K562 (cell line): ENCODE results near the gene CCNB1IP1. TPM values are rescaled to one million over a fixed set of nuclear protein-coding genes. Genes with fewer than 3 reads are reported as not detected.

Experiments
- ATAC-seq: fragments of 200-7000 bp; cut with Tn5 transposase; 3 replicates; pipeline ENCODE4 v1.9.1; 2020; ENCODE audit warnings: moderate library complexity
- BruUV-seq: library from RNA; stranded (reverse); fragments of 400-500 nt; replicated peaks from 2 replicates; lab custom pipeline; 2021; lab: Mats Ljungman, UMichigan
- CTCF ChIA-PET: fragments of 300-600 bp; formaldehyde crosslinking; extraction: SDS; loops from one replicate; lab custom pipeline; 2021; ENCODE audit warnings: low intra/inter-chr PET ratio; lab: Yijun Ruan, JAX
- POLR2A ChIA-PET: fragments of 300-600, 350-650 bp; sonication (Branson Sonifier 250); formaldehyde crosslinking; extraction: SDS; loops from one replicate; lab custom pipeline; 2021; ENCODE audit warnings: antibody characterized with exemption, inconsistent platforms; lab: Yijun Ruan, JAX
- DNase-seq, 4 experiments: peaks; one replicate each; pipeline versions ENCODE4 v3.0.0 to v3.0.0-alpha.2; 2011 to 2018; ENCODE audit warnings: low spot score in 3 of 4, mixed read lengths in 3 of 4; ENCODE audit errors: extremely low read depth in 1 of 4
- FAIRE-seq: peaks from 2 replicates; lab custom pipeline; 2011; peaks lifted over from hg19 to GRCh38; lab: Jason Lieb, UNC
- H2AFZ ChIP-seq: 2 replicates; pipeline ENCODE4 v1.6.0; 2011; ENCODE audit warnings: low read depth, low read length, control low read depth, inconsistent platforms
- H3K27ac ChIP-seq: fragments of 200-600 bp; 3 replicates; pipeline ENCODE4 v1.8.0; 2011; ENCODE audit warnings: low read depth, mild to moderate bottlenecking, control low read depth, inconsistent platforms, low read length, moderate library complexity, mixed read lengths; ENCODE audit errors: extremely low read depth
- H3K27me3 ChIP-seq, 2 experiments: fragments of 300-600 bp in 1 of 2; 2 replicates in 1 of 2; 3 replicates in 1 of 2; pipeline versions ENCODE4 v1.6.0 to v1.8.0; 2011; ENCODE audit warnings: inconsistent platforms in 2 of 2, low read length in 2 of 2, mild to moderate bottlenecking in 1 of 2, mixed read lengths in 1 of 2, moderate library complexity in 1 of 2; ENCODE audit not compliant: control insufficient read depth in 2 of 2, insufficient read depth in 2 of 2
- H3K36me3 ChIP-seq: fragments of 300-600 bp; 3 replicates; pipeline ENCODE4 v1.8.0; 2011; ENCODE audit warnings: mild to moderate bottlenecking, low read length, inconsistent platforms; ENCODE audit not compliant: control insufficient read depth, insufficient read depth
- H3K4me1 ChIP-seq, 2 experiments: fragments of 200-600 bp in 1 of 2; replicated peaks in 1 of 2; 2 replicates in 1 of 2; 3 replicates in 1 of 2; pipeline versions ENCODE4 v1.5.1 to v1.8.0; 2011; ENCODE audit warnings: inconsistent platforms in 2 of 2, low read length in 2 of 2, mild to moderate bottlenecking in 1 of 2, mixed read lengths in 1 of 2, moderate library complexity in 1 of 2; ENCODE audit not compliant: control insufficient read depth in 2 of 2, insufficient read depth in 2 of 2
- H3K4me2 ChIP-seq: 2 replicates; pipeline ENCODE4 v1.6.1; 2011; ENCODE audit warnings: low read length, control low read depth, inconsistent platforms, mixed read lengths; ENCODE audit not compliant: insufficient read depth
- H3K4me3 ChIP-seq: fragments of 200-600 bp; sonication (generic), shearing (Covaris generic); 2 replicates; pipeline ENCODE4 v1.5.1; 2016; ENCODE audit warnings: control low read depth, inconsistent platforms
- H3K79me2 ChIP-seq: fragments of 200-600 bp; 3 replicates; pipeline ENCODE4 v1.8.0; 2011; ENCODE audit warnings: low read length, inconsistent platforms; ENCODE audit not compliant: control insufficient read depth, insufficient read depth
- H3K9ac ChIP-seq, 2 experiments: 2 replicates each; pipeline versions ENCODE4 v1.6.0 to v1.6.1; 2011; ENCODE audit warnings: low read depth in 2 of 2, low read length in 2 of 2, control low read depth in 1 of 2, inconsistent platforms in 1 of 2, mild to moderate bottlenecking in 1 of 2, mixed read lengths in 1 of 2; ENCODE audit not compliant: insufficient read depth in 1 of 2
- H3K9me1 ChIP-seq: one replicate; pipeline ENCODE4 v1.6.0; 2011; ENCODE audit warnings: inconsistent platforms, mild to moderate bottlenecking, low read length, moderate library complexity; ENCODE audit not compliant: control insufficient read depth, insufficient read depth
- H3K9me3 ChIP-seq: replicated peaks from 2 replicates; pipeline ENCODE4 v1.5.1; 2011; ENCODE audit warnings: low read depth, low read length, inconsistent platforms; ENCODE audit not compliant: control insufficient read depth, insufficient read depth
- H4K20me1 ChIP-seq: replicated peaks from 2 replicates; pipeline ENCODE4 v1.6.1; 2011; ENCODE audit warnings: low read length, inconsistent platforms, mixed read lengths; ENCODE audit not compliant: control insufficient read depth, insufficient read depth
- ATF1 ChIP-seq, 2 experiments: fragments of 450-650 bp in 1 of 2; IDR thresholded peaks; 2 replicates each; pipeline ENCODE4 v1.6.1; 2016; ENCODE audit warnings: missing compliant biosample characterization in 1 of 2, missing genetic modification characterization in 1 of 2
- EWSR1 ChIP-seq: fragments of 450-650 bp; IDR thresholded peaks from 2 replicates; pipeline ENCODE4 v1.6.1; 2018; ENCODE audit warnings: borderline replicate concordance, mild to moderate bottlenecking, low read depth, moderate library complexity; ENCODE audit not compliant: partially characterized antibody
- HDAC3 ChIP-seq: fragments of 450-650 bp; IDR thresholded peaks from 2 replicates; pipeline ENCODE4 v1.6.1; 2018; ENCODE audit warnings: borderline replicate concordance, mild to moderate bottlenecking, moderate library complexity; ENCODE audit not compliant: partially characterized antibody
- RAD21 ChIP-seq, 2 experiments: fragments of 250-450 bp in 1 of 2; fragments of 450-650 bp in 1 of 2; sonication (Bioruptor Pico) in 1 of 2; formaldehyde crosslinking in 1 of 2; IDR thresholded peaks in 1 of 2; conservative IDR thresholded peaks in 1 of 2; 2 replicates each; pipeline versions ENCODE4 v1.4.0 to v1.8.0; 2020 to 2022; ENCODE audit warnings: mild to moderate bottlenecking in 2 of 2, moderate library complexity in 1 of 2
- RAD51 ChIP-seq: fragments of 450-650 bp; IDR thresholded peaks from 2 replicates; pipeline ENCODE4 v1.7.1; 2016; ENCODE audit warnings: low read depth, mild to moderate bottlenecking, borderline replicate concordance
- SMC3 ChIP-seq: conservative IDR thresholded peaks from 2 replicates; pipeline ENCODE4 v1.6.1; 2011; ENCODE audit warnings: low read depth, low read length, improper control_type of control experiment; ENCODE audit not compliant: insufficient read depth
- WGBS: fragments of 100-300 bp; shearing (Covaris generic); methylation state at CpG from one replicate; pipeline ENCODE4 v1.1.6; 2016; ENCODE audit warnings: low coverage, mixed read lengths; ENCODE audit not compliant: insufficient coverage; ENCODE audit errors: missing lambda C conversion rate; 5-methylcytosine and 5-hydroxymethylcytosine counted together
- in situ Hi-C: fragments of 300-500 bp; cut with MboI; formaldehyde crosslinking; loops from 4 replicates; pipeline ENCODE4 v1.15.0; 2018; ENCODE audit warnings: inconsistent platforms, mixed read lengths
- intact Hi-C: fragments of 100-400 bp; cut with micrococcal nuclease; formaldehyde crosslinking; loops from 2 replicates; pipeline ENCODE4 v1.14.2; 2022
- polyA plus RNA-seq, 8 experiments: library from polyadenylated mRNA; depleted of rRNA in 4 of 8; stranded (reverse) in 5 of 8; unstranded in 3 of 8; fragments of >200 nt; fragmentation: Nextera tagmentation in 2 of 8; fragmentation: Illumina TruSeq in 1 of 8; extraction: Ambion mirVana in 2 of 8; extraction: Trizol in 1 of 8; gene quantifications; 2 replicates each; pipeline versions ENCODE4 v1.2.1 to v1.2.3, GENCODE V29; 2011 to 2014; ENCODE audit warnings: inconsistent platforms in 1 of 8, missing spikeins in 1 of 8
- total RNA-seq, 7 experiments: library from RNA; depleted of rRNA in 6 of 7; stranded (reverse); fragments of >200 nt in 6 of 7; fragmentation: Illumina TruSeq in 2 of 7; extraction: Trizol in 2 of 7; gene quantifications; 2 replicates each; pipeline versions ENCODE4 v1.2.1 to v1.2.3, GENCODE V29; 2011 to 2021; ENCODE audit warnings: low replicate concordance in 1 of 7
- TF ChIP-seq, protein P1 (sequence below), 3 experiments: IDR thresholded peaks in 2 of 3; conservative IDR thresholded peaks in 1 of 3; 2 replicates each; pipeline ENCODE4 v1.5.1; 2011 to 2012; ENCODE audit warnings: low read length in 3 of 3, mild to moderate bottlenecking in 3 of 3, control low read depth in 2 of 3, improper control_type of control experiment in 1 of 3, inconsistent platforms in 1 of 3, low read depth in 1 of 3, mixed read lengths in 1 of 3, moderate library complexity in 1 of 3; ENCODE audit not compliant: insufficient read depth in 2 of 3

The CCNB1IP1 gene
- total and polyA plus RNA-seq, 9 of the 15 experiments (the other 6 are each of a cell fraction or from before 2014, with no cell fraction given), result 51.8 to 152 (median 81.0) TPM

DNA sequence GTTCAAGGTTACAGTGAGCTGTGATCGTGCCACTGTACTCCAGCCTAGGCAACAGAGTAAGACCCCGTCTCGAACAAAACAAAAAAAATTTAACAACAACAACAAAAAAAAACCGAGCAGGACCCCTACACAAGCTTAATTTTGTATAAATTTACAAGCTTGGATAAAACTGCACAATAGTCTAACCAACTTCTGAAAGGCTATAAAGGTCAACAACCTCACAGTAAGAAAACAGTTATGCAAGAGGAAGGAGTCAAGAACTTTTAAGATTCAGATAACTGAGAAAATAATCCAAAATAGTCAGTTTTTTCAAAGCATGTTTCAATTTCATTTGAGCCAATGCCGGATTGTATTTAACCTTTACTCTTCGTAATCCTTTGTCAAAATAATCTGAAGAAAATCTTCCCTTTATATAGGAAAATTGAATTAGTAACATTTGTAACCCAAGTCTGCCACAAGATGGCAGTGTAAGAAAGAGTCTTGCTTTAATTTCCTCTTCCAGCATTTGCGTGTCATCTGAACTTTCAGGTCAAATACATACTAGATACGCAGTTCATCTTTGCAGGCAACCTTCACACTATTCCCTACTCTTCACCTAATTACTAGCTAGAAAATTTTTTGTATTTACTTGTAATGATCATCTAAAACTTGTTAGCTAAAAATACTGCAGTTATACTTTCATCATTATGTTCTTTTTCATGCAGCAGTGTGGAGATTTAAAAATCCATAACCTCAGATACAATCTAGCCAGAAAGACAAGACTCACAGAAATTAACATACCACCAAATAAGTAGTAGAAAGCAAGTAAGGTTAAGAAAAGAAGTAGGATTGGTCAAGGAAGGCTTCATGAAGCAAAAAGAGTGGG is 5.8 kb downstream of the CCNB1IP1 start:
- CTCF ChIA-PET, result interaction anchor here (0.8 to 3.1 kb wide), 4 partner anchors 24 to 282 kb away, joined by 3 to 43 read pairs (median 4); no protein-coding TSS in a partner anchor
- in situ Hi-C loops, result loop anchor here (5.0 kb wide), 1 partner anchor 285 kb away; no protein-coding TSS in a partner anchor
- H3K36me3 ChIP-seq, result peaks cover 78% of the 10 kb centered on the region
- TF ChIP-seq SMC3 (peak; percentile 45), ATF1 (CRISPR knock-in tag; IDR thresholded peaks at IDR 0.05) (no peak), ATF1 (tag; IDR thresholded peaks at IDR 0.05) (0 out of 2 replicates have a peak, but pooled peaks have one; percentile 23), RAD21 (CRISPR knock-in tag; conservative IDR thresholded peaks at IDR 0.05 in 1 of 2, IDR thresholded peaks at IDR 0.05 in 1 of 2) (peak; percentile 64 to 74), HDAC3 (no peak), EWSR1 (no peak), RAD51 (no peak)
- TF ChIP-seq, protein P1, sequence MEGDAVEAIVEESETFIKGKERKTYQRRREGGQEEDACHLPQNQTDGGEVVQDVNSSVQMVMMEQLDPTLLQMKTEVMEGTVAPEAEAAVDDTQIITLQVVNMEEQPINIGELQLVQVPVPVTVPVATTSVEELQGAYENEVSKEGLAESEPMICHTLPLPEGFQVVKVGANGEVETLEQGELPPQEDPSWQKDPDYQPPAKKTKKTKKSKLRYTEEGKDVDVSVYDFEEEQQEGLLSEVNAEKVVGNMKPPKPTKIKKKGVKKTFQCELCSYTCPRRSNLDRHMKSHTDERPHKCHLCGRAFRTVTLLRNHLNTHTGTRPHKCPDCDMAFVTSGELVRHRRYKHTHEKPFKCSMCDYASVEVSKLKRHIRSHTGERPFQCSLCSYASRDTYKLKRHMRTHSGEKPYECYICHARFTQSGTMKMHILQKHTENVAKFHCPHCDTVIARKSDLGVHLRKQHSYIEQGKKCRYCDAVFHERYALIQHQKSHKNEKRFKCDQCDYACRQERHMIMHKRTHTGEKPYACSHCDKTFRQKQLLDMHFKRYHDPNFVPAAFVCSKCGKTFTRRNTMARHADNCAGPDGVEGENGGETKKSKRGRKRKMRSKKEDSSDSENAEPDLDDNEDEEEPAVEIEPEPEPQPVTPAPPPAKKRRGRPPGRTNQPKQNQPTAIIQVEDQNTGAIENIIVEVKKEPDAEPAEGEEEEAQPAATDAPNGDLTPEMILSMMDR (IDR thresholded peaks at IDR 0.05 in 2 of 3, conservative IDR thresholded peaks at IDR 0.05 in 1 of 3; ENCODE audit: insufficient read depth in 2 of 3, low read depth in 1 of 3, low read length in 3 of 3), result peak; percentile 40 to 75 (median 47); a peak in 4 of 6 replicates

More for the DNA sequence above, 5.8 kb downstream of the CCNB1IP1 start:
- Histone ChIP-seq H3K9me1 (no peaks in the 10 kb centered on the region), H3K79me2 (peaks cover 86% of the 10 kb centered on the region), H4K20me1 (no peaks in the 10 kb centered on the region; the same call in 1 of the 2 replicates), H2AFZ (no peak overlapping the region), H3K4me2 (no peak overlapping the region), H3K27me3 (no peaks in the 10 kb centered on the region), H3K9ac (no peak overlapping the region; a peak in 1 of 4 replicates), H3K9me3 (no peaks in the 10 kb centered on the region; the same call in 1 of the 2 replicates), H3K27ac (no peak overlapping the region), H3K4me3 (no peak overlapping the region), H3K4me1 (peaks cover 0 to 14% of the 10 kb centered on the region in 2 experiments; a peak in 2 of 5 replicates)
- POLR2A ChIA-PET, result interaction anchor here (0.7 to 1.1 kb wide), 2 partner anchors 11 to 149 kb away, joined by 3 to 4 read pairs; no protein-coding TSS in a partner anchor
- intact Hi-C loops, result loop anchor here (1.0 to 5.0 kb wide), 3 partner anchors 16 to 282 kb away; partner anchors contain the start of genes PARP2 and TEP1
- no TSS peak for BruUV-seq
- FAIRE-seq, result peak; percentile 49
- peak in 2 of 4 experiments; percentile 27 to 72 for DNase-seq
- WGBS, result 54% methylated on average over 8 of the region's 8 CpGs
- ATAC-seq, result peak; percentile 34; the same call in 2 of the 3 replicates
